K562 (cell line): Measurements from ENCODE around the gene KSR2. TPM values are rescaled to one million over a fixed set of nuclear protein-coding genes. Genes with fewer than 3 reads are reported as not detected.

Source experiments
- ATAC-seq: fragments of 200-7000 bp; cut with Tn5 transposase; 3 replicates; pipeline ENCODE4 v1.9.1; 2020; ENCODE audit warnings: moderate library complexity
- BruUV-seq: library from RNA; stranded (reverse); fragments of 400-500 nt; replicated peaks from 2 replicates; lab custom pipeline; 2021; lab: Mats Ljungman, UMichigan
- CTCF ChIA-PET: fragments of 300-600 bp; formaldehyde crosslinking; extraction: SDS; loops from one replicate; lab custom pipeline; 2021; ENCODE audit warnings: low intra/inter-chr PET ratio; lab: Yijun Ruan, JAX
- POLR2A ChIA-PET: fragments of 300-600, 350-650 bp; sonication (Branson Sonifier 250); formaldehyde crosslinking; extraction: SDS; loops from one replicate; lab custom pipeline; 2021; ENCODE audit warnings: antibody characterized with exemption, inconsistent platforms; lab: Yijun Ruan, JAX
- DNase-seq, 4 experiments: peaks; one replicate each; pipeline versions ENCODE4 v3.0.0 to v3.0.0-alpha.2; 2011 to 2018; ENCODE audit warnings: low spot score in 3 of 4, mixed read lengths in 3 of 4; ENCODE audit errors: extremely low read depth in 1 of 4
- FAIRE-seq: peaks from 2 replicates; lab custom pipeline; 2011; peaks lifted over from hg19 to GRCh38; lab: Jason Lieb, UNC
- H2AFZ ChIP-seq: 2 replicates; pipeline ENCODE4 v1.6.0; 2011; ENCODE audit warnings: low read depth, low read length, control low read depth, inconsistent platforms
- H3K27ac ChIP-seq: fragments of 200-600 bp; 3 replicates; pipeline ENCODE4 v1.8.0; 2011; ENCODE audit warnings: low read depth, mild to moderate bottlenecking, control low read depth, inconsistent platforms, low read length, moderate library complexity, mixed read lengths; ENCODE audit errors: extremely low read depth
- H3K27me3 ChIP-seq, 2 experiments: fragments of 300-600 bp in 1 of 2; 2 replicates in 1 of 2; 3 replicates in 1 of 2; pipeline versions ENCODE4 v1.6.0 to v1.8.0; 2011; ENCODE audit warnings: inconsistent platforms in 2 of 2, low read length in 2 of 2, mild to moderate bottlenecking in 1 of 2, mixed read lengths in 1 of 2, moderate library complexity in 1 of 2; ENCODE audit not compliant: control insufficient read depth in 2 of 2, insufficient read depth in 2 of 2
- H3K36me3 ChIP-seq: fragments of 300-600 bp; 3 replicates; pipeline ENCODE4 v1.8.0; 2011; ENCODE audit warnings: mild to moderate bottlenecking, low read length, inconsistent platforms; ENCODE audit not compliant: control insufficient read depth, insufficient read depth
- H3K4me1 ChIP-seq, 2 experiments: fragments of 200-600 bp in 1 of 2; replicated peaks in 1 of 2; 2 replicates in 1 of 2; 3 replicates in 1 of 2; pipeline versions ENCODE4 v1.5.1 to v1.8.0; 2011; ENCODE audit warnings: inconsistent platforms in 2 of 2, low read length in 2 of 2, mild to moderate bottlenecking in 1 of 2, mixed read lengths in 1 of 2, moderate library complexity in 1 of 2; ENCODE audit not compliant: control insufficient read depth in 2 of 2, insufficient read depth in 2 of 2
- H3K4me2 ChIP-seq: 2 replicates; pipeline ENCODE4 v1.6.1; 2011; ENCODE audit warnings: low read length, control low read depth, inconsistent platforms, mixed read lengths; ENCODE audit not compliant: insufficient read depth
- H3K4me3 ChIP-seq: fragments of 200-600 bp; sonication (generic), shearing (Covaris generic); 2 replicates; pipeline ENCODE4 v1.5.1; 2016; ENCODE audit warnings: control low read depth, inconsistent platforms
- H3K79me2 ChIP-seq: fragments of 200-600 bp; 3 replicates; pipeline ENCODE4 v1.8.0; 2011; ENCODE audit warnings: low read length, inconsistent platforms; ENCODE audit not compliant: control insufficient read depth, insufficient read depth
- H3K9ac ChIP-seq, 2 experiments: 2 replicates each; pipeline versions ENCODE4 v1.6.0 to v1.6.1; 2011; ENCODE audit warnings: low read depth in 2 of 2, low read length in 2 of 2, control low read depth in 1 of 2, inconsistent platforms in 1 of 2, mild to moderate bottlenecking in 1 of 2, mixed read lengths in 1 of 2; ENCODE audit not compliant: insufficient read depth in 1 of 2
- H3K9me1 ChIP-seq: one replicate; pipeline ENCODE4 v1.6.0; 2011; ENCODE audit warnings: inconsistent platforms, mild to moderate bottlenecking, low read length, moderate library complexity; ENCODE audit not compliant: control insufficient read depth, insufficient read depth
- H3K9me3 ChIP-seq: replicated peaks from 2 replicates; pipeline ENCODE4 v1.5.1; 2011; ENCODE audit warnings: low read depth, low read length, inconsistent platforms; ENCODE audit not compliant: control insufficient read depth, insufficient read depth
- H4K20me1 ChIP-seq: replicated peaks from 2 replicates; pipeline ENCODE4 v1.6.1; 2011; ENCODE audit warnings: low read length, inconsistent platforms, mixed read lengths; ENCODE audit not compliant: control insufficient read depth, insufficient read depth
- ESRRA ChIP-seq: fragments of 450-650 bp; IDR thresholded peaks from 2 replicates; pipeline ENCODE4 v1.6.1; 2014; ENCODE audit warnings: low read depth, mild to moderate bottlenecking, moderate library complexity, borderline replicate concordance
- GATAD2B ChIP-seq: fragments of 450-650 bp; IDR thresholded peaks from 2 replicates; pipeline ENCODE4 v1.6.1; 2017; ENCODE audit warnings: mild to moderate bottlenecking, borderline replicate concordance
- RBM25 ChIP-seq: fragments of 200-400 bp; formaldehyde crosslinking; IDR thresholded peaks from 2 replicates; pipeline ENCODE4 v1.6.1; 2018; ENCODE audit warnings: low read length, low read depth, moderate library complexity; ENCODE audit not compliant: severe bottlenecking
- ZBTB7A ChIP-seq: IDR thresholded peaks from 2 replicates; pipeline ENCODE4 v1.6.1; 2011; ENCODE audit warnings: low read depth, mild to moderate bottlenecking, low read length, moderate library complexity, borderline replicate concordance; ENCODE audit not compliant: control insufficient read depth
- WGBS: fragments of 100-300 bp; shearing (Covaris generic); methylation state at CpG from one replicate; pipeline ENCODE4 v1.1.6; 2016; ENCODE audit warnings: low coverage, mixed read lengths; ENCODE audit not compliant: insufficient coverage; ENCODE audit errors: missing lambda C conversion rate; 5-methylcytosine and 5-hydroxymethylcytosine counted together
- in situ Hi-C: fragments of 300-500 bp; cut with MboI; formaldehyde crosslinking; loops from 4 replicates; pipeline ENCODE4 v1.15.0; 2018; ENCODE audit warnings: inconsistent platforms, mixed read lengths
- intact Hi-C: fragments of 100-400 bp; cut with micrococcal nuclease; formaldehyde crosslinking; loops from 2 replicates; pipeline ENCODE4 v1.14.2; 2022
- polyA plus RNA-seq, 8 experiments: library from polyadenylated mRNA; depleted of rRNA in 4 of 8; stranded (reverse) in 5 of 8; unstranded in 3 of 8; fragments of >200 nt; fragmentation: Nextera tagmentation in 2 of 8; fragmentation: Illumina TruSeq in 1 of 8; extraction: Ambion mirVana in 2 of 8; extraction: Trizol in 1 of 8; gene quantifications; 2 replicates each; pipeline versions ENCODE4 v1.2.1 to v1.2.3, GENCODE V29; 2011 to 2014; ENCODE audit warnings: inconsistent platforms in 1 of 8, missing spikeins in 1 of 8
- total RNA-seq, 7 experiments: library from RNA; depleted of rRNA in 6 of 7; stranded (reverse); fragments of >200 nt in 6 of 7; fragmentation: Illumina TruSeq in 2 of 7; extraction: Trizol in 2 of 7; gene quantifications; 2 replicates each; pipeline versions ENCODE4 v1.2.1 to v1.2.3, GENCODE V29; 2011 to 2021; ENCODE audit warnings: low replicate concordance in 1 of 7
- TF ChIP-seq, protein P1 (sequence below): fragments of 450-650 bp; IDR thresholded peaks from 2 replicates; pipeline ENCODE4 v1.6.1; 2016
- TF ChIP-seq, protein P2 (sequence below): fragments of 250-450 bp; sonication (Bioruptor Pico); IDR thresholded peaks from 2 replicates; pipeline ENCODE4 v1.5.0; 2020; ENCODE audit warnings: mild to moderate bottlenecking

KSR2 gene
- total and polyA plus RNA-seq, 9 of the 15 experiments (the other 6 are each of a cell fraction or from before 2014, with no cell fraction given): not detected

DNA sequence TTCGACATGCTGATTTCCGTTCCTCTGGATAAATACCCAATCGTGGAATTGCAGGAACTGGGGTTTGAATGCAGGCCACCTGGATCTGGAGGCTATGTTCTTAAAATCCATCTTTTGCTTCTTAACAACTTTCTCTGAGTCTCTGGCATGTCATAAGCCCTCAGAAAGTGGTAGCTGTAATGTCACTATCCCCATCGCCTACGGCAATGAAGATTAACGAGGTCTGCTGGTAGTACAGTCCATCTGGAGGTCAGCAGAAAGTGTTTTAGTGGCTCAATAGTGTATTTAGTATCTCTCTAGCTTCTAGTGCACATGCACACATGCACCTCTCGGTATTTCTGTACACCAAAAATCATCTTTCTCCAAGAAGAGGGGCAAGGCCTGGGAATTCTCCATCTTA lies 477.1 kb downstream of the KSR2 start (continued):
- TF ChIP-seq, protein P1, sequence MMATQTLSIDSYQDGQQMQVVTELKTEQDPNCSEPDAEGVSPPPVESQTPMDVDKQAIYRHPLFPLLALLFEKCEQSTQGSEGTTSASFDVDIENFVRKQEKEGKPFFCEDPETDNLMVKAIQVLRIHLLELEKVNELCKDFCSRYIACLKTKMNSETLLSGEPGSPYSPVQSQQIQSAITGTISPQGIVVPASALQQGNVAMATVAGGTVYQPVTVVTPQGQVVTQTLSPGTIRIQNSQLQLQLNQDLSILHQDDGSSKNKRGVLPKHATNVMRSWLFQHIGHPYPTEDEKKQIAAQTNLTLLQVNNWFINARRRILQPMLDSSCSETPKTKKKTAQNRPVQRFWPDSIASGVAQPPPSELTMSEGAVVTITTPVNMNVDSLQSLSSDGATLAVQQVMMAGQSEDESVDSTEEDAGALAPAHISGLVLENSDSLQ: no peak
- TF ChIP-seq GATAD2B: no peak

DNA sequence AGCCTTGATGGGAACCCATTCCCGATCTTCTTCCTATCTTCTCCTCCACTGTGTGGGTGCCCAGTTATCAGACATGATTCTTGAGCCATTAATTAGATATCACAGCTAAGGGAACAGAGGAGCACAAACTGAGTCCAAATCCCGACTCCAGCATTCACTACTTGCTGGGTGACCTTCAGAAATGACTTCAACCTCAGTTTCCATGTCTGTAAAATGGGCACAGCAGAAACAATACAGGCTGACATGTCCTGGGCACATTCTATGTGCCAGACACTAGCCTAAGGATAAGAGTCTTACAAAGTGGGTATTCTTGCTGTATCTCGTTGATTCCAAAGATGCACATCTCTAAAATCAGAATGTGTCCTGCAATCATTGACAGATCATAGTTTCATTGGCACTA lies 478.7 kb downstream of the KSR2 start:
- H3K9me3 ChIP-seq: no peaks in the 10 kb centered on the region
- no peak overlapping the region for H3K27ac ChIP-seq
- WGBS: 0% methylated on average over 3 of the region's 3 CpGs
- no TSS peak for BruUV-seq
- intact Hi-C loops: no loop called here
- no peak for FAIRE-seq
- POLR2A ChIA-PET: interaction anchor here (0.6 kb wide), 1 partner anchor 126 kb away, joined by 3 read pairs; no protein-coding TSS in a partner anchor
- in situ Hi-C loops: no loop called here
- no peaks in the 10 kb centered on the region for H3K79me2 ChIP-seq
- no peak for DNase-seq
- no peak for ATAC-seq
- no peak overlapping the region for H2AFZ ChIP-seq
- no peaks in the 10 kb centered on the region for H3K27me3 ChIP-seq
- H3K9me1 ChIP-seq: no peaks in the 10 kb centered on the region
- peak; percentile 74 for TF ChIP-seq RBM25
- TF ChIP-seq ZBTB7A: no peak
- peak; percentile 92 for TF ChIP-seq ESRRA
- TF ChIP-seq, protein P2, sequence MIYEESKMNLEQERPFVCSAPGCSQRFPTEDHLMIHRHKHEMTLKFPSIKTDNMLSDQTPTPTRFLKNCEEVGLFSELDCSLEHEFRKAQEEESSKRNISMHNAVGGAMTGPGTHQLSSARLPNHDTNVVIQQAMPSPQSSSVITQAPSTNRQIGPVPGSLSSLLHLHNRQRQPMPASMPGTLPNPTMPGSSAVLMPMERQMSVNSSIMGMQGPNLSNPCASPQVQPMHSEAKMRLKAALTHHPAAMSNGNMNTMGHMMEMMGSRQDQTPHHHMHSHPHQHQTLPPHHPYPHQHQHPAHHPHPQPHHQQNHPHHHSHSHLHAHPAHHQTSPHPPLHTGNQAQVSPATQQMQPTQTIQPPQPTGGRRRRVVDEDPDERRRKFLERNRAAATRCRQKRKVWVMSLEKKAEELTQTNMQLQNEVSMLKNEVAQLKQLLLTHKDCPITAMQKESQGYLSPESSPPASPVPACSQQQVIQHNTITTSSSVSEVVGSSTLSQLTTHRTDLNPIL (CRISPR knock-in tag): no peak
- CTCF ChIA-PET: no interaction called here
- no peaks in the 10 kb centered on the region for H3K4me1 ChIP-seq
- no peak overlapping the region for H3K4me3 ChIP-seq
- no peaks in the 10 kb centered on the region for H3K36me3 ChIP-seq
- H3K4me2 ChIP-seq: no peak overlapping the region
- no peaks in the 10 kb centered on the region for H4K20me1 ChIP-seq
- H3K9ac ChIP-seq: no peak overlapping the region
